ENCODE data around the gene ST3GAL5.
A peak's percentile ranks its signal among the peaks of the same experiment; 100 is the strongest.

The ST3GAL5 gene

GRCh38 chr2:85793584-85793983, 95.2 kb downstream of the ST3GAL5 start:
- DNase-seq (ENCODE audit: low read depth in 2 of 2), result no peak
- H3K4me3 ChIP-seq (replicated peaks in 1 of 2; ENCODE audit: low read depth in 2 of 2, low read length in 2 of 2), result no peak overlapping the region
- TF ChIP-seq CTCF (IDR thresholded peaks at IDR 0.05; ENCODE audit: low read depth, low read length), result no peak

GRCh38 chr2:85792783-85793441, 95.9 kb downstream of the ST3GAL5 start:
- peak; percentile 89 to 91 for DNase-seq (ENCODE audit: low read depth in 2 of 2)

GRCh38 chr2:85791704-85792565, 96.9 kb downstream of the ST3GAL5 start:
- TF ChIP-seq CTCF (IDR thresholded peaks at IDR 0.05; ENCODE audit: low read depth, low read length), result no peak
- no peak overlapping the region for H3K4me3 ChIP-seq (replicated peaks in 1 of 2; ENCODE audit: low read depth in 2 of 2, low read length in 2 of 2)
- peak in 1 of 2 donors; percentile 33 for DNase-seq (ENCODE audit: low read depth in 2 of 2)

More at GRCh38 chr2:85792783-85793441, 95.9 kb downstream of the ST3GAL5 start:
- H3K4me3 ChIP-seq (replicated peaks in 1 of 2; ENCODE audit: low read depth in 2 of 2, low read length in 2 of 2), result no peak overlapping the region
- no peak for TF ChIP-seq CTCF (IDR thresholded peaks at IDR 0.05; ENCODE audit: low read depth, low read length)

GRCh38 chr2:85790499-85791188, 98.1 kb downstream of the ST3GAL5 start:
- no peak for TF ChIP-seq CTCF (IDR thresholded peaks at IDR 0.05; ENCODE audit: low read depth, low read length)
- no peak for DNase-seq (ENCODE audit: low read depth in 2 of 2)
- H3K4me3 ChIP-seq (replicated peaks in 1 of 2; ENCODE audit: low read depth in 2 of 2, low read length in 2 of 2), result no peak overlapping the region

GRCh38 chr2:85790032-85790431, 98.8 kb downstream of the ST3GAL5 start:
- DNase-seq (ENCODE audit: low read depth in 2 of 2), result no peak
- no peak for TF ChIP-seq CTCF (IDR thresholded peaks at IDR 0.05; ENCODE audit: low read depth, low read length)
- H3K4me3 ChIP-seq (replicated peaks in 1 of 2; ENCODE audit: low read depth in 2 of 2, low read length in 2 of 2), result no peak overlapping the region

- TF ChIP-seq CTCF (IDR thresholded peaks at IDR 0.05; ENCODE audit: low read depth, low read length), result no peak
- peak in 1 of 2 donors; percentile 54 for DNase-seq (ENCODE audit: low read depth in 2 of 2)
- no peak overlapping the region for H3K4me3 ChIP-seq (replicated peaks in 1 of 2; ENCODE audit: low read depth in 2 of 2, low read length in 2 of 2)
Measured at GRCh38 chr2:85789271-85789670, 99.5 kb downstream of the ST3GAL5 start.

Data from cardiac fibroblast (primary cell).